ENCODE data around the gene CCDC8. TPM values are rescaled to one million over a fixed set of nuclear protein-coding genes. Genes with fewer than 3 reads are reported as not detected.
A peak's percentile ranks its signal among the peaks of the same experiment; 100 is the strongest.
"Not testable (repeated sequence)": the region's sequence is repeated elsewhere in the genome, so short reads cannot be mapped to it uniquely, and the experiment has no call there.

CCDC8 gene
- total RNA-seq, 1 experiment from 2014 or later: 44.3 TPM

- Histone ChIP-seq H3K27me3 (ENCODE audit: control insufficient read depth, insufficient read depth, low read length) (no peaks in the 10 kb centered on the region), H3K4me3 (ENCODE audit: insufficient read depth, low read depth, low read length) (no peak overlapping the region), H3K36me3 (replicated peaks; ENCODE audit: control insufficient read depth, insufficient read depth, low read length) (peaks cover 35% of the 10 kb centered on the region)
- DNase-seq: no peak
Observed at GRCh38 chr19:46386151-46386550, 27.2 kb downstream of the CCDC8 start.

GRCh38 chr19:46385636-46386035, 27.7 kb downstream of the CCDC8 start:
- Histone ChIP-seq H3K4me3 (ENCODE audit: insufficient read depth, low read depth, low read length) (no peak overlapping the region), H3K27me3 (ENCODE audit: control insufficient read depth, insufficient read depth, low read length) (no peaks in the 10 kb centered on the region), H3K36me3 (replicated peaks; ENCODE audit: control insufficient read depth, insufficient read depth, low read length) (peaks cover 35% of the 10 kb centered on the region)
- DNase-seq: no peak

GRCh38 chr19:46384396-46384795, 29.0 kb downstream of the CCDC8 start:
- no peaks in the 10 kb centered on the region for H3K27me3 ChIP-seq (ENCODE audit: control insufficient read depth, insufficient read depth, low read length)
- H3K4me3 ChIP-seq (ENCODE audit: insufficient read depth, low read depth, low read length): no peak overlapping the region
- DNase-seq: no peak
- H3K36me3 ChIP-seq (replicated peaks; ENCODE audit: control insufficient read depth, insufficient read depth, low read length): peaks cover 31% of the 10 kb centered on the region

- H3K4me3 ChIP-seq (ENCODE audit: insufficient read depth, low read depth, low read length): no peak overlapping the region
- DNase-seq: no peak
- H3K27me3 ChIP-seq (ENCODE audit: control insufficient read depth, insufficient read depth, low read length): no peaks in the 10 kb centered on the region
- peaks cover 30% of the 10 kb centered on the region for H3K36me3 ChIP-seq (replicated peaks; ENCODE audit: control insufficient read depth, insufficient read depth, low read length)
Observed at GRCh38 chr19:46383846-46384245, 29.5 kb downstream of the CCDC8 start.

- DNase-seq: no peak
- H3K4me3 ChIP-seq (ENCODE audit: insufficient read depth, low read depth, low read length): no peak overlapping the region
- peaks cover 30% of the 10 kb centered on the region for H3K36me3 ChIP-seq (replicated peaks; ENCODE audit: control insufficient read depth, insufficient read depth, low read length)
- H3K27me3 ChIP-seq (ENCODE audit: control insufficient read depth, insufficient read depth, low read length): no peaks in the 10 kb centered on the region
Observed at GRCh38 chr19:46383171-46383815, 30.1 kb downstream of the CCDC8 start.

GRCh38 chr19:46381756-46382345, 31.5 kb downstream of the CCDC8 start:
- no peak for DNase-seq
- Histone ChIP-seq H3K4me3 (ENCODE audit: insufficient read depth, low read depth, low read length) (no peak overlapping the region), H3K36me3 (replicated peaks; ENCODE audit: control insufficient read depth, insufficient read depth, low read length) (peaks cover 24% of the 10 kb centered on the region), H3K27me3 (ENCODE audit: control insufficient read depth, insufficient read depth, low read length) (no peaks in the 10 kb centered on the region)

GRCh38 chr19:46381346-46381745, 32.0 kb downstream of the CCDC8 start:
- DNase-seq: no peak
- Histone ChIP-seq H3K4me3 (ENCODE audit: insufficient read depth, low read depth, low read length) (no peak overlapping the region), H3K36me3 (replicated peaks; ENCODE audit: control insufficient read depth, insufficient read depth, low read length) (peaks cover 28% of the 10 kb centered on the region), H3K27me3 (ENCODE audit: control insufficient read depth, insufficient read depth, low read length) (no peaks in the 10 kb centered on the region)

- H3K36me3 ChIP-seq (replicated peaks; ENCODE audit: control insufficient read depth, insufficient read depth, low read length): peaks cover 30% of the 10 kb centered on the region
Observed at GRCh38 chr19:46380690-46381089, 32.7 kb downstream of the CCDC8 start.

GRCh38 chr19:46378268-46378667, 35.1 kb downstream of the CCDC8 start:
- Histone ChIP-seq H3K36me3 (replicated peaks; ENCODE audit: control insufficient read depth, insufficient read depth, low read length) (peaks cover 19% of the 10 kb centered on the region), H3K4me3 (ENCODE audit: insufficient read depth, low read depth, low read length) (no peak overlapping the region)
- DNase-seq: no peak

More at GRCh38 chr19:46380690-46381089, 32.7 kb downstream of the CCDC8 start:
- H3K27me3 ChIP-seq (ENCODE audit: control insufficient read depth, insufficient read depth, low read length): no peaks in the 10 kb centered on the region
- DNase-seq: no peak
- no peak overlapping the region for H3K4me3 ChIP-seq (ENCODE audit: insufficient read depth, low read depth, low read length)

GRCh38 chr19:46376241-46377153, 36.9 kb downstream of the CCDC8 start:
- Histone ChIP-seq H3K27me3 (ENCODE audit: control insufficient read depth, insufficient read depth, low read length) (no peaks in the 10 kb centered on the region), H3K36me3 (replicated peaks; ENCODE audit: control insufficient read depth, insufficient read depth, low read length) (peaks cover 14% of the 10 kb centered on the region), H3K4me3 (ENCODE audit: insufficient read depth, low read depth, low read length) (no peak overlapping the region)
- DNase-seq: no peak

More at GRCh38 chr19:46378268-46378667, 35.1 kb downstream of the CCDC8 start:
- H3K27me3 ChIP-seq (ENCODE audit: control insufficient read depth, insufficient read depth, low read length): no peaks in the 10 kb centered on the region

- H3K36me3 ChIP-seq (replicated peaks; ENCODE audit: control insufficient read depth, insufficient read depth, low read length): peaks cover 14% of the 10 kb centered on the region
- DNase-seq; H3K27me3 ChIP-seq (ENCODE audit: control insufficient read depth, insufficient read depth, low read length); H3K4me3 ChIP-seq (ENCODE audit: insufficient read depth, low read depth, low read length): not testable (repeated sequence)
Observed at GRCh38 chr19:46375476-46376067, 37.8 kb downstream of the CCDC8 start.

GRCh38 chr19:46374536-46375475, 38.6 kb downstream of the CCDC8 start:
- no peak for DNase-seq
- H3K36me3 ChIP-seq (replicated peaks; ENCODE audit: control insufficient read depth, insufficient read depth, low read length): peaks cover 14% of the 10 kb centered on the region
- H3K27me3 ChIP-seq (ENCODE audit: control insufficient read depth, insufficient read depth, low read length): no peaks in the 10 kb centered on the region
- no peak overlapping the region for H3K4me3 ChIP-seq (ENCODE audit: insufficient read depth, low read depth, low read length)

- Histone ChIP-seq H3K4me3 (ENCODE audit: insufficient read depth, low read depth, low read length) (no peak overlapping the region), H3K36me3 (replicated peaks; ENCODE audit: control insufficient read depth, insufficient read depth, low read length) (peaks cover 14% of the 10 kb centered on the region), H3K27me3 (ENCODE audit: control insufficient read depth, insufficient read depth, low read length) (no peaks in the 10 kb centered on the region)
- DNase-seq: peak; percentile 89
Observed at GRCh38 chr19:46373491-46374359, 39.6 kb downstream of the CCDC8 start.
